H1 (cell line): ENCODE results near the gene TOMM5.

ENCODE experiments used
- CBX5 ChIP-seq: fragments of 300-800, 300-1000 bp; sonication (generic); IDR thresholded peaks from 2 replicates; pipeline ENCODE4 v1.7.1; 2016; ENCODE audit warnings: antibody characterized with exemption, low read length, low read depth
- CBX8 ChIP-seq: fragments of 300-800, 300-1000 bp; sonication (generic); IDR thresholded peaks from 2 replicates; pipeline ENCODE4 v1.7.1; 2016; ENCODE audit warnings: low read depth, low read length, borderline replicate concordance
- EP300 ChIP-seq, 2 experiments: IDR thresholded peaks; 1 replicate in 1 of 2; 2 replicates in 1 of 2; pipeline ENCODE4 v1.6.1; 2011 to 2012; ENCODE audit warnings: low read depth in 2 of 2, low read length in 2 of 2, mild to moderate bottlenecking in 2 of 2, borderline replicate concordance in 1 of 2, inconsistent platforms in 1 of 2, moderate library complexity in 1 of 2
- EZH2 ChIP-seq: fragments of 200-600 bp; sonication (generic); IDR thresholded peaks from 2 replicates; pipeline ENCODE4 v1.7.1; 2012; ENCODE audit warnings: low read depth, mild to moderate bottlenecking, moderate library complexity, low read length, inconsistent platforms; ENCODE audit not compliant: severe bottlenecking
- GABPA ChIP-seq: IDR thresholded peaks from 2 replicates; pipeline ENCODE4 v1.6.1; 2011; ENCODE audit warnings: mild to moderate bottlenecking, low read length, moderate library complexity, borderline replicate concordance; ENCODE audit not compliant: insufficient read depth
- PHF8 ChIP-seq: fragments of 200-600 bp; sonication (generic); conservative IDR thresholded peaks from 2 replicates; pipeline ENCODE4 v1.7.1; 2012; ENCODE audit warnings: low read depth, mild to moderate bottlenecking, inconsistent platforms, low read length, moderate library complexity
- POLR2AphosphoS5 ChIP-seq: IDR thresholded peaks from 2 replicates; pipeline ENCODE4 v1.6.1; 2011; ENCODE audit warnings: low read depth, low read length
- SIN3A ChIP-seq, 2 experiments: IDR thresholded peaks in 1 of 2; conservative IDR thresholded peaks in 1 of 2; 2 replicates each; pipeline ENCODE4 v1.6.1; 2011 to 2012; ENCODE audit warnings: low read length in 2 of 2, improper control_type of control experiment in 1 of 2, low read depth in 1 of 2, mild to moderate bottlenecking in 1 of 2
- SP1 ChIP-seq: IDR thresholded peaks from 2 replicates; pipeline ENCODE4 v1.6.1; 2011; ENCODE audit warnings: low read depth, low read length
- SP4 ChIP-seq: IDR thresholded peaks from 2 replicates; pipeline ENCODE4 v1.6.1; 2012; ENCODE audit warnings: low read length, inconsistent platforms
- YY1 ChIP-seq: IDR thresholded peaks from 2 replicates; pipeline ENCODE4 v1.6.1; 2011; ENCODE audit warnings: low read depth, mild to moderate bottlenecking, low read length
- ZNF274 ChIP-seq: IDR thresholded peaks from 2 replicates; pipeline ENCODE4 v1.7.0; 2012; ENCODE audit warnings: low read length, borderline replicate concordance; ENCODE audit errors: extremely low read depth
- TF ChIP-seq, protein P1 (sequence below), 3 experiments: IDR thresholded peaks; 1 replicate in 2 of 3; 2 replicates in 1 of 3; pipeline versions ENCODE4 v1.5.1 to v1.6.1; 2011; ENCODE audit warnings: low read length in 3 of 3, mild to moderate bottlenecking in 3 of 3, inconsistent platforms in 2 of 3, low read depth in 1 of 3, moderate library complexity in 1 of 3; ENCODE audit not compliant: insufficient read depth in 1 of 3; ENCODE audit errors: control extremely low read depth in 1 of 3

GRCh38 chr9:37622462-37622861 is 30.1 kb upstream of the TOMM5 start:
- TF ChIP-seq SP4 (no peak), YY1 (no peak), EZH2 (no peak), CBX5 (no peak), EP300 (IDR thresholded peaks at IDR 0.05; ENCODE audit: borderline replicate concordance in 1 of 2, low read depth in 2 of 2, low read length in 2 of 2) (no peak), ZNF274 (no peak), SIN3A (conservative IDR thresholded peaks at IDR 0.05 in 1 of 2, IDR thresholded peaks at IDR 0.05 in 1 of 2; ENCODE audit: low read depth in 1 of 2, low read length in 2 of 2) (no peak), GABPA (no peak), SP1 (no peak), PHF8 (no peak), CBX8 (no peak), POLR2AphosphoS5 (no peak)
- TF ChIP-seq, protein P1, sequence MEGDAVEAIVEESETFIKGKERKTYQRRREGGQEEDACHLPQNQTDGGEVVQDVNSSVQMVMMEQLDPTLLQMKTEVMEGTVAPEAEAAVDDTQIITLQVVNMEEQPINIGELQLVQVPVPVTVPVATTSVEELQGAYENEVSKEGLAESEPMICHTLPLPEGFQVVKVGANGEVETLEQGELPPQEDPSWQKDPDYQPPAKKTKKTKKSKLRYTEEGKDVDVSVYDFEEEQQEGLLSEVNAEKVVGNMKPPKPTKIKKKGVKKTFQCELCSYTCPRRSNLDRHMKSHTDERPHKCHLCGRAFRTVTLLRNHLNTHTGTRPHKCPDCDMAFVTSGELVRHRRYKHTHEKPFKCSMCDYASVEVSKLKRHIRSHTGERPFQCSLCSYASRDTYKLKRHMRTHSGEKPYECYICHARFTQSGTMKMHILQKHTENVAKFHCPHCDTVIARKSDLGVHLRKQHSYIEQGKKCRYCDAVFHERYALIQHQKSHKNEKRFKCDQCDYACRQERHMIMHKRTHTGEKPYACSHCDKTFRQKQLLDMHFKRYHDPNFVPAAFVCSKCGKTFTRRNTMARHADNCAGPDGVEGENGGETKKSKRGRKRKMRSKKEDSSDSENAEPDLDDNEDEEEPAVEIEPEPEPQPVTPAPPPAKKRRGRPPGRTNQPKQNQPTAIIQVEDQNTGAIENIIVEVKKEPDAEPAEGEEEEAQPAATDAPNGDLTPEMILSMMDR (IDR thresholded peaks at IDR 0.05; ENCODE audit: control extremely low read depth in 1 of 3, insufficient read depth in 1 of 3, low read depth in 1 of 3, low read length in 3 of 3) = no peak
